Fibroblast of lung (primary cell): Measurements from ENCODE around the gene DBNDD1. TPM values are rescaled to one million over a fixed set of nuclear protein-coding genes. Genes with fewer than 3 reads are reported as not detected.

Source experiments
- DNase-seq, 2 donors: peaks; one replicate each; pipeline versions ENCODE4 v3.0.0 to v3.0.0-alpha.2; 2010; ENCODE audit warnings: low read depth in 2 of 2
- H2AFZ ChIP-seq: 2 replicates; pipeline ENCODE4 v1.5.1; 2012; ENCODE audit warnings: low read length, control low read depth, inconsistent platforms
- H3K27ac ChIP-seq: 2 replicates; pipeline ENCODE4 v1.5.1; 2011; ENCODE audit warnings: low read length, control low read depth; ENCODE audit not compliant: insufficient read depth
- H3K27me3 ChIP-seq: 2 replicates; pipeline ENCODE4 v1.5.1; 2011; ENCODE audit warnings: mild to moderate bottlenecking, low read length; ENCODE audit not compliant: control insufficient read depth, insufficient read depth
- H3K36me3 ChIP-seq: 2 replicates; pipeline ENCODE4 v1.5.1; 2011; ENCODE audit warnings: low read length; ENCODE audit not compliant: control insufficient read depth, insufficient read depth
- H3K4me1 ChIP-seq: 2 replicates; pipeline ENCODE4 v1.5.1; 2011; ENCODE audit warnings: low read length; ENCODE audit not compliant: control insufficient read depth, insufficient read depth; ENCODE audit errors: extremely low read depth
- H3K4me2 ChIP-seq: 2 replicates; pipeline ENCODE4 v1.5.1; 2011; ENCODE audit warnings: low read length, control low read depth; ENCODE audit not compliant: insufficient read depth; ENCODE audit errors: extremely low read depth
- H3K4me3 ChIP-seq, 4 experiments: fragments of 200-600 bp in 1 of 4; sonication (generic) in 1 of 4; replicated peaks in 1 of 4; 2 replicates each; pipeline ENCODE4 v1.5.1; 2011 to 2016; ENCODE audit warnings: low read length in 4 of 4, low read depth in 3 of 4, mild to moderate bottlenecking in 3 of 4, control low read depth in 2 of 4, inconsistent platforms in 1 of 4, mixed read lengths in 1 of 4; ENCODE audit not compliant: insufficient read depth in 1 of 4; ENCODE audit errors: control extremely low read depth in 1 of 4
- H3K79me2 ChIP-seq: 2 replicates; pipeline ENCODE4 v1.5.1; 2012; ENCODE audit warnings: mild to moderate bottlenecking, low read length, inconsistent platforms; ENCODE audit not compliant: control insufficient read depth, insufficient read depth
- H3K9ac ChIP-seq: 2 replicates; pipeline ENCODE4 v1.5.1; 2011; ENCODE audit warnings: mild to moderate bottlenecking, low read length, control low read depth; ENCODE audit not compliant: insufficient read depth
- H3K9me3 ChIP-seq: 2 replicates; pipeline ENCODE4 v1.5.1; 2012; ENCODE audit warnings: low read depth, low read length; ENCODE audit not compliant: control insufficient read depth, insufficient read depth
- H4K20me1 ChIP-seq: 2 replicates; pipeline ENCODE4 v1.5.1; 2011; ENCODE audit warnings: low read length; ENCODE audit not compliant: control insufficient read depth, insufficient read depth; ENCODE audit errors: extremely low read depth
- EZH2 ChIP-seq: IDR thresholded peaks from 2 replicates; pipeline ENCODE4 v1.5.1; 2012; ENCODE audit warnings: low read length, control low read depth, mild to moderate bottlenecking; ENCODE audit errors: missing control alignments
- polyA plus RNA-seq, 2 donors: library from polyadenylated mRNA; depleted of rRNA in 1 of 2; stranded (reverse) in 1 of 2; unstranded in 1 of 2; fragments of >200 nt; gene quantifications; 2 replicates each; pipeline ENCODE4 v1.2.1, GENCODE V29; 2011 to 2012; ENCODE audit warnings: missing spikeins in 1 of 2
- total RNA-seq: library from RNA; depleted of rRNA; stranded (reverse); fragments of >200 nt; gene quantifications from 2 replicates; pipeline ENCODE4 v1.2.1, GENCODE V29; 2014
- TF ChIP-seq, protein P1 (sequence below), 2 donors: IDR thresholded peaks in 1 of 2; conservative IDR thresholded peaks in 1 of 2; 1 replicate in 1 of 2; 2 replicates in 1 of 2; pipeline ENCODE4 v1.5.1; 2011 to 2012; ENCODE audit warnings: low read length in 2 of 2, control low read depth in 1 of 2, inconsistent platforms in 1 of 2, low read depth in 1 of 2, mild to moderate bottlenecking in 1 of 2

DBNDD1 gene
- total and polyA plus RNA-seq, 2 donors (not counting 1 experiment from before 2014, with no cell fraction given): 2.1 to 3.6 TPM

DNA sequence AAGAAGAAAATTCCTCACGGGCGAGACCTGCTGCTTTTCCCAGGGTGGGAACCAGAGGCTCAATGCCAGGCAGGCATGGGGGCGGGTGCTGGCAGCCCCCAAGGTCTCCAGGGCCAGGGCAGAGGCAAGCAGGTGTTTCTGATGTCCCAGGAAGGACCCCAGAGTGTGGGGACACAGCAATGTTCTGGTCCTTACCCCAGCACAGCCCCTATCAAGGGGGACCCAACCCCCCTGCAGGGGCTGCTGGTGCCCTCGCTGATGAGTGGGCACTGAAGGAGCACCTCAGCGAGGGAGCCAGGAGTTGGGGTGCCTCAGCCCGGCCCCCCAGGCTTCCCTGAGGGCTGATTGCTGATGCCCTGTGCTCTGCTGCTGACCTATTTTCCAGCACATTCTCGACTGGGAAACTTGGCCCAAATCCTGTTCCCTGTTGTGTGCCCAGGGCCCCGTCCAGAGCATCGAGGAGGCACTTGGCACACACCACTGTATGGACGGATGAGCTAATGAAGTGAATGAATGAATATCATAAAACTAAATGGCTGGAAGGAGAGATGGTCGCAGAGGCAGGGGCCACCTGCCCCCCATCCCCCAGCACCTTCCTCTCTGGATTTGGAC, 2.8 kb downstream of the DBNDD1 start:
- Histone ChIP-seq H3K9me3 (no peaks in the 10 kb centered on the region), H3K36me3 (no peaks in the 10 kb centered on the region), H3K27ac (no peak overlapping the region), H2AFZ (no peak overlapping the region), H3K27me3 (no peaks in the 10 kb centered on the region), H3K4me2 (no peak overlapping the region), H3K9ac (no peak overlapping the region), H3K79me2 (no peaks in the 10 kb centered on the region), H3K4me3 (no peak overlapping the region), H3K4me1 (peaks cover 3% of the 10 kb centered on the region), H4K20me1 (no peaks in the 10 kb centered on the region)
- TF ChIP-seq, protein P1, sequence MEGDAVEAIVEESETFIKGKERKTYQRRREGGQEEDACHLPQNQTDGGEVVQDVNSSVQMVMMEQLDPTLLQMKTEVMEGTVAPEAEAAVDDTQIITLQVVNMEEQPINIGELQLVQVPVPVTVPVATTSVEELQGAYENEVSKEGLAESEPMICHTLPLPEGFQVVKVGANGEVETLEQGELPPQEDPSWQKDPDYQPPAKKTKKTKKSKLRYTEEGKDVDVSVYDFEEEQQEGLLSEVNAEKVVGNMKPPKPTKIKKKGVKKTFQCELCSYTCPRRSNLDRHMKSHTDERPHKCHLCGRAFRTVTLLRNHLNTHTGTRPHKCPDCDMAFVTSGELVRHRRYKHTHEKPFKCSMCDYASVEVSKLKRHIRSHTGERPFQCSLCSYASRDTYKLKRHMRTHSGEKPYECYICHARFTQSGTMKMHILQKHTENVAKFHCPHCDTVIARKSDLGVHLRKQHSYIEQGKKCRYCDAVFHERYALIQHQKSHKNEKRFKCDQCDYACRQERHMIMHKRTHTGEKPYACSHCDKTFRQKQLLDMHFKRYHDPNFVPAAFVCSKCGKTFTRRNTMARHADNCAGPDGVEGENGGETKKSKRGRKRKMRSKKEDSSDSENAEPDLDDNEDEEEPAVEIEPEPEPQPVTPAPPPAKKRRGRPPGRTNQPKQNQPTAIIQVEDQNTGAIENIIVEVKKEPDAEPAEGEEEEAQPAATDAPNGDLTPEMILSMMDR (conservative IDR thresholded peaks at IDR 0.05 in 1 of 2, IDR thresholded peaks at IDR 0.05 in 1 of 2; ENCODE audit: low read depth in 1 of 2, low read length in 2 of 2): no peak
- TF ChIP-seq EZH2: no peak
- DNase-seq: no peak

DNA sequence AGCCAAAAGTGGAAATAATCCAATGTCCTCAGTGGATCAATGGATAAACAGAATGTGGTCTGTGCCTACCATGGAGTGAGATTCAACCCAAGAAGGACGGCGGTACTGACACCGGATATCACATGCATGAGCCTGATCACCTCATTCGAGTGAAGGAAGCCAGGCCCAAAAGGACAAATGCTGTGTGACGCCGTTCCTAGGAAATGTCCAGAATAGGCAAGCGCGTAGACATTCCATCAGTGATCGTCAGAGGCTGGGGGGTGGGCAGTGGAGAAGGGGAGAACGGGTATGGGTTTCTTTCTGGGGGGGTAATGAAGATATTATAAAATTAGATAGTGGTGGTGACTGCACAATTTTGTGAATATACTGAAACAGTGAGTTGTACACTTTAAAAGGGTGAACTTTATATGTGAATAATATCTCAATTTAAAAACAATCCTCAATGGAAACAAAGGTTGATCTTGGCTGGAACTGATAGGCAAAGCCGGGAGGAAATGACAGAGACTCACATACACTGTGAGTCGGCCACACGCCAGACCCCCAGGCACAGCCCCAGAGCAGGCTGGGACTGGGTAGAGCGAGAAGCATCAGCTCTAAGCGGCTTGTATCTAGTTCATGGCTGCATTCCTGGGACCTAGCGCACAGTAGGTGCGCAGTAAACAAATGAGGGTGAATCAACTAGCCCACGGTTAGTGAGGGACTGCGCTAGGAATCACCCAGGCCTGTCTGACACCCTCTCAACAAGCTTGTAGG, 3.5 kb downstream of the DBNDD1 start:
- Histone ChIP-seq H3K36me3 (no peaks in the 10 kb centered on the region), H4K20me1 (no peaks in the 10 kb centered on the region), H3K79me2 (no peaks in the 10 kb centered on the region), H3K4me1 (peaks cover 3% of the 10 kb centered on the region), H3K27me3 (no peaks in the 10 kb centered on the region), H3K4me2 (no peak overlapping the region), H2AFZ (no peak overlapping the region), H3K9me3 (no peaks in the 10 kb centered on the region), H3K9ac (no peak overlapping the region), H3K27ac (no peak overlapping the region), H3K4me3 (no peak overlapping the region)
- TF ChIP-seq, protein P1 (conservative IDR thresholded peaks at IDR 0.05 in 1 of 2, IDR thresholded peaks at IDR 0.05 in 1 of 2; ENCODE audit: low read depth in 1 of 2, low read length in 2 of 2): no peak
- no peak for TF ChIP-seq EZH2
- DNase-seq: no peak

DNA sequence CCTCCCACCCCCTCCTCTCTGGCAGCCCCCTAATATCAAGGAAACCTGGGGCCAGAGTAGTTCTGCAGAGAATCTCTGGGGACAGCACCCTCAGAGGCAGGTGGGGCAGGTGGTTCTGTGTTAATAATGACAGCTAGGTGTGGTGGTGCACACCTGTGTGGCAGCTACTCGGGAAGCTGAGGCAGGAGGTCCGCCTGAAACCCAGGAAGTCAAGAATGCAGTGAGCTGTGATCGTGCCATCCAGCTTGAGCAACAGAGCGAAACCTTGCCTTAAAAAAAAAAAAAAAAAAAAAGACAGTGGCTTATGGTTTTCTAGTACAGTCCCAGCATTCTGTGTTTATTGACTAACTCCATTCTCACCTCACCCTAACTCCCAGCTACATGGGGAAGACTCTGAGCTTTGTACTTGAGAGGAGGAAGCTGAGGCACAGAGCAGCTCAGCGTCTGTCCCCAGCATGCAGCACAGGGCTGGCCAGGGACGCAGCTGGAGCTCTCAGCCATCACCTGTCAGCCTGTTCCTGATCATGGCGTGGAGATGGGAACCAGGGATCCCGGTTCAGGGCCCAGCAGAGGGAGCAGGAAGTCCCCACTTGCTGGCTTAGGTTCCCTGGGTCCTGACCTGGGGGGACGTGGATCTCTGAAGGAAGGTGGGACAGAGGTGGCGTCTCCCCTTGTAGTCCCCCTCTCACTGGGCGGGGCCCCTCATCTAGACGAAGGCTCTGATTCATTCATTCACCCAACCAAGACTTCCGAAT, 6.1 kb downstream of the DBNDD1 start:
- H2AFZ ChIP-seq: no peak overlapping the region
- H3K36me3 ChIP-seq: no peaks in the 10 kb centered on the region
- no peak overlapping the region for H3K4me3 ChIP-seq
- H4K20me1 ChIP-seq: no peaks in the 10 kb centered on the region
- TF ChIP-seq, protein P1 (conservative IDR thresholded peaks at IDR 0.05 in 1 of 2, IDR thresholded peaks at IDR 0.05 in 1 of 2; ENCODE audit: low read depth in 1 of 2, low read length in 2 of 2): no peak
- TF ChIP-seq EZH2: no peak
- H3K9me3 ChIP-seq: no peaks in the 10 kb centered on the region
- H3K4me1 ChIP-seq: no peaks in the 10 kb centered on the region
- H3K9ac ChIP-seq: no peak overlapping the region
- H3K27me3 ChIP-seq: no peaks in the 10 kb centered on the region
- no peaks in the 10 kb centered on the region for H3K79me2 ChIP-seq
- no peak overlapping the region for H3K27ac ChIP-seq
- no peak for DNase-seq
- no peak overlapping the region for H3K4me2 ChIP-seq
